ENCODE measurements around the gene COMMD9.

Gene COMMD9

DNA sequence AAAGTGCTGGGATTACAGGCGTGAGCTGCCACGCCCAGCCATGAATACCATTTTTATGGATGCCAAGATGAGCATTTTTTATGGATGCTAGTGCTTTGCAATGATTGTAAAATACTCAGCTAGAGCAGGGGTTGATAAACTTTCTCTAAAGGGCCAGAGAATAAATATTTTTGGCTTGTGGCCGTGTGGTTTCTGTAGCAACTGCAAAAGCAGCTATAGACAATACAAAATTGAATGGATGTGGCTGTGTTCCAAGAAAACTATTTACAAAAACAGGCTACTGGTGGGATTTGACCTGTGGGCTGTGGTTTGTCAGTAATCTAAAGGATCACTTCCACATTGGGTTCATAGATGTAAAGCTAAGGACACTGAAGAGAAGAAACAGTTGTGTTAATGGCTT is 56.0 kb downstream of the COMMD9 start:
- DNase-seq (ENCODE audit: low read depth, low spot score) = no peak
- no peak overlapping the region for H3K4me3 ChIP-seq (ENCODE audit: low read length)

DNA sequence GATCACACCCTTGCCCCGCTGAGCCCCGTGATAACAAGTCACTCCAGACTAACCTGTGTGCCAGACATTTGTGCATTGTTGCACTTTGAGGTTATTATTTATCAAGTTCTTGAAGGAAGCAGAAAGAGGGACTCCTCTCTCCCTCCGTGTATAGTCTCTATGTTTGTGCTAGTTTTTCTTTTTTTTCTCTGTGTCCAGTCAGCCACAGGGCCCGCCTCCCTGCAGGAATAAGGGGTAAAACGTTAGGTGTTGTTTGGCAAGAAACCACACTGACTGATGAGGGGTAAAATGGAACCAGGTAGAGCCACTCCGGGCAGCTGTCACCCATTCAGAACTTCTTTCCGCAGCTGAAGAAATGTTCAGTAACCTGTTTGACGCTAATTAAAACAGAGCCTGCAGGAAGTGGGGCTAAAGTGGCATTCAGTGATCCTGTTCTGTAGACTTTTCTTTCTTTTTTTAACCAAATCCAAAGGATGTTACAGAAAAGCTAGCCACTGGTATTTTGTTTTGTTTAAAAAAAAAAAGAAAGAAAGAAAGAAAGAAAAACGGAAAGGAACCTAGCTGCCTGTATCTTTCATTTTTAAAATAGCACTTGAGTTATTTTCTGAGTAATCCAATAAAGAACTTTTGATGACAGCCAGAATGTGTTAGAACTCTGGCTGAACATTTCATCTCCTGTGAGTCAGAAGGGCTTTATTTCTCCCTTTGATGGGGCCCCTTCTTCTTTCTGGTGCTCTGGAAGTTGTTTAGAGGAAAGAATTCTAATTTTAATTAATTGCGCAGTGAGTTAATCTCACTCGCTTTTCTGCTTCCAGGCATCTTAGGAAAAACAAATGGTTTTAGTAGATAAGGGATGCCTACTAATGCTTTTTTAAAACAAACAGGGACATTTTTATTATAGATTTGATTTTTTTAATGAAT is 58.2 kb downstream of the COMMD9 start:
- no peak overlapping the region for H3K4me3 ChIP-seq (ENCODE audit: low read length)
- no peak for DNase-seq (ENCODE audit: low read depth, low spot score)

GRCh38 chr11:36229091-36229705 is 60.0 kb downstream of the COMMD9 start:
- no peak for DNase-seq (ENCODE audit: low read depth, low spot score)
- H3K4me3 ChIP-seq (ENCODE audit: low read length) = no peak overlapping the region

DNA sequence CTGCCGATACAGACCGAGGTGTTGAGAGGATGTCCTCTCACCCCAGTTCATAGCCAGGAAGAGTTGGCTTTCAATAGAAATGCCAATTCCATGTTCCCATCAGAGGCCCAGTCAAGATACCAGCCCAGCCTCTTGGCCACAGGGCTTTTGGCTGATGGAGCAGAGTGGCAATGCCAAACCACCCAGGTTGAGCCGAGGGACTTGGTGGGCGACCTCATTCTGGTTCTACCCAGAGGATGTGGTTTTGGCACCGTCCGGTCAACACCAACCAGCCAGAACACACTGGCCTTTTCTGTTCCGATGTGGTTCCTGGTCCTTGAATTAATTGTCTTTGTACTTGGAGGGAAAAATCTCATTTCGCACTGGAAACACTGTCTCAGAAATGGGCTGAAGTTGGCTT is 60.5 kb downstream of the COMMD9 start:
- no peak for DNase-seq (ENCODE audit: low read depth, low spot score)
- H3K4me3 ChIP-seq (ENCODE audit: low read length) = no peak overlapping the region

DNA sequence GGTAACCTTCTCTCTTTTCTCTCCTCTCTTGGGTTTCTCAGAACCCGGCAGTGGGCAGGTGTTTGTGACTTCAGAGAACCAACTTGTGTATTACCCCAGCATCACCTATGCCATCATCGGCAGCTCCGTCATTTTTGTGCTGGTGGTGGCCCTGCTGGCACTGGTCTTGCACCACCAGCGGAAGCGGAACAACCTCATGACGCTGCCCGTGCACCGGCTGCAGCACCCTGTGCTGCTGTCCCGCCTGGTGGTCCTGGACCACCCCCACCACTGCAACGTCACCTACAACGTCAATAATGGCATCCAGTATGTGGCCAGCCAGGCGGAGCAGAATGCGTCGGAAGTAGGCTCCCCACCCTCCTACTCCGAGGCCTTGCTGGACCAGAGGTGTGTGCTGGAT is 62.2 kb downstream of the COMMD9 start:
- no peak for DNase-seq (ENCODE audit: low read depth, low spot score)
- H3K4me3 ChIP-seq (ENCODE audit: low read length) = no peak overlapping the region

DNA sequence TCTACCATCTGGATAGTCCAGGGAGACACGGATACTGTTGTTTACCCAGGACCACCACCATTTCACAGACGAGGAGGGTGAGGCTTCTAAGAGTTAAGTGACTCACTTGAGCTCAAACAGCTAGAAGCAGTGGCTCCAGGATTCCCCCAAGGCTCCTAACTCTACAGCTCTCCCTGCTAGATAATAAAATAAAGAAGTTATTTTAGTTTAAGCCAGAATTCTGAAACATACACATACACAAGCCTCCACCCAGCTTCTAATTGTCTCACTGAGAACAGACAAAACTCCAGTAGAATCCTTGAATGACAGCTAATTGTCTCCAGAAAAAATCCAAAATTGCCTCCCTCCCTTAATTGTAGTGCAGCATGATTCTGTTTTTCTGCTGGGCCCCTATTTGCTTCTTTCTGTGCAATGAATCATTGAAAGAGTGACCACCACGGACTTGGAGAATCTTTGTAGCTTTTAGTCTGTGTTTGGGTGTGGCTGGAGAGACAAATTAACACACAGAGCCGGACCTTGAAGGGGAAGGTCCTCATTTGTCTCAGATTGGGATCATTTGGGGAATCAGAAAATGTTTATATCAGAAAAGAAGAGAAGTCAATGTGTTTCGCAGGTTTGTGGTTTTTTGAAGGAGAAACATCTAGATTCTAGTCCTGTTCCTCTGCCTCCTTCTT is 64.9 kb downstream of the COMMD9 start:
- H3K4me3 ChIP-seq (ENCODE audit: low read length) = no peak overlapping the region
- DNase-seq (ENCODE audit: low read depth, low spot score) = no peak

- DNase-seq (ENCODE audit: low read depth, low spot score) = no peak
These were observed 66.2 kb downstream of the COMMD9 start for GRCh38 chr11:36222831-36223635.

More at GRCh38 chr11:36222831-36223635, 66.2 kb downstream of the COMMD9 start:
- H3K4me3 ChIP-seq (ENCODE audit: low read length) = no peak overlapping the region
